ENCODE results near the gene KLK3. TPM values are rescaled to one million over a fixed set of nuclear protein-coding genes. Genes with fewer than 3 reads are reported as not detected.

The KLK3 gene
- total and polyA plus RNA-seq, 2 experiments from 2014 or later, result 0.19 TPM; not detected in 1

DNA sequence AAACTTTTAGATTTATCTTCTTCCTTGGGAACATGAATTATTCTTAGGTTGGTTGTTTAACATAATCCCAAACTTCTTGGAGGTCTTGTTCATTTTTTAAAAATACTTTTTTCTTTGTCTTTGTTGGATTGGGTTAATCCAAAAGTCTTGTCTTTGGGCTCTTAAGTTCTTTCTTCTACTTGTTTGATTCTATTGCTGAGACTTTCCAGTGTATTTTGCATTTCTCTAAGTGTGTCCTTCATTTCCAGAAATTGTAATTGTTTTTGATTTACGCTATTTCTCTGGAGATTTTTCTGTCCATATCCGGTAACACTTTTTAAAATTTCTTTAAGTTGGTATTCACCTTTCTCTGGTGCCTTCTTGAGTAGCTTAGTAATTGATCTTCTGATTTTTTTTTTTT is 11.5 kb upstream of the KLK3 start:
- H3K36me3 Mint-ChIP-seq (ENCODE audit: low read depth), result peaks cover 8% of the 10 kb centered on the region; the same call in 2 of the 3 replicates
- ATAC-seq, result no peak
- Histone ChIP-seq H3K36me3 (ENCODE audit: insufficient read depth) (no peaks in the 10 kb centered on the region), H3K4me3 (no peak overlapping the region), H3F3A (replicated peaks; ENCODE audit: low read depth) (no peaks in the 10 kb centered on the region), H3K4me1 (ENCODE audit: insufficient read depth) (peaks cover 3% of the 10 kb centered on the region; the same call in 1 of the 2 replicates), H3K9me2 (ENCODE audit: insufficient read depth) (no peaks in the 10 kb centered on the region), H3K4me2 (no peak overlapping the region), H3K27ac (ENCODE audit: low read depth) (no peak overlapping the region), H4K20me1 (replicated peaks; ENCODE audit: insufficient read depth) (no peaks in the 10 kb centered on the region), H3K27me3 (ENCODE audit: insufficient read depth) (peaks cover 8% of the 10 kb centered on the region; the same call in 1 of the 2 replicates), H3K79me2 (replicated peaks; ENCODE audit: insufficient read depth) (no peaks in the 10 kb centered on the region), H2AFZ (no peak overlapping the region)
- peaks cover 6% of the 10 kb centered on the region for H3K27me3 Mint-ChIP-seq (ENCODE audit: insufficient read depth, low read depth, poor library complexity)
- peaks cover 2% of the 10 kb centered on the region; the same call in 2 of the 3 replicates for H3K4me1 Mint-ChIP-seq
- peaks cover 57% of the 10 kb centered on the region for H3K9me3 Mint-ChIP-seq
- no peak for DNase-seq (ENCODE audit: low spot score)
- H3K27ac Mint-ChIP-seq, result no peak overlapping the region
- no peak for TF ChIP-seq CREB1 (CRISPR knock-in tag; IDR thresholded peaks at IDR 0.05; ENCODE audit: low read depth)
- TF ChIP-seq EZH2 (IDR thresholded peaks at IDR 0.05; ENCODE audit: low read depth, unreplicated experiment), result no peak
- TF ChIP-seq NANOG (IDR thresholded peaks at IDR 0.05; ENCODE audit: borderline replicate concordance), result no peak
- no peak for TF ChIP-seq JUNB (IDR thresholded peaks at IDR 0.05; ENCODE audit: unreplicated experiment)
- no peak for TF ChIP-seq EZH2phosphoT487 (IDR thresholded peaks at IDR 0.05; ENCODE audit: unreplicated experiment)
- TF ChIP-seq, protein P1, sequence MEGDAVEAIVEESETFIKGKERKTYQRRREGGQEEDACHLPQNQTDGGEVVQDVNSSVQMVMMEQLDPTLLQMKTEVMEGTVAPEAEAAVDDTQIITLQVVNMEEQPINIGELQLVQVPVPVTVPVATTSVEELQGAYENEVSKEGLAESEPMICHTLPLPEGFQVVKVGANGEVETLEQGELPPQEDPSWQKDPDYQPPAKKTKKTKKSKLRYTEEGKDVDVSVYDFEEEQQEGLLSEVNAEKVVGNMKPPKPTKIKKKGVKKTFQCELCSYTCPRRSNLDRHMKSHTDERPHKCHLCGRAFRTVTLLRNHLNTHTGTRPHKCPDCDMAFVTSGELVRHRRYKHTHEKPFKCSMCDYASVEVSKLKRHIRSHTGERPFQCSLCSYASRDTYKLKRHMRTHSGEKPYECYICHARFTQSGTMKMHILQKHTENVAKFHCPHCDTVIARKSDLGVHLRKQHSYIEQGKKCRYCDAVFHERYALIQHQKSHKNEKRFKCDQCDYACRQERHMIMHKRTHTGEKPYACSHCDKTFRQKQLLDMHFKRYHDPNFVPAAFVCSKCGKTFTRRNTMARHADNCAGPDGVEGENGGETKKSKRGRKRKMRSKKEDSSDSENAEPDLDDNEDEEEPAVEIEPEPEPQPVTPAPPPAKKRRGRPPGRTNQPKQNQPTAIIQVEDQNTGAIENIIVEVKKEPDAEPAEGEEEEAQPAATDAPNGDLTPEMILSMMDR (conservative IDR thresholded peaks at IDR 0.05; ENCODE audit: low read depth in 2 of 2), result no peak
- TF ChIP-seq, protein P2, sequence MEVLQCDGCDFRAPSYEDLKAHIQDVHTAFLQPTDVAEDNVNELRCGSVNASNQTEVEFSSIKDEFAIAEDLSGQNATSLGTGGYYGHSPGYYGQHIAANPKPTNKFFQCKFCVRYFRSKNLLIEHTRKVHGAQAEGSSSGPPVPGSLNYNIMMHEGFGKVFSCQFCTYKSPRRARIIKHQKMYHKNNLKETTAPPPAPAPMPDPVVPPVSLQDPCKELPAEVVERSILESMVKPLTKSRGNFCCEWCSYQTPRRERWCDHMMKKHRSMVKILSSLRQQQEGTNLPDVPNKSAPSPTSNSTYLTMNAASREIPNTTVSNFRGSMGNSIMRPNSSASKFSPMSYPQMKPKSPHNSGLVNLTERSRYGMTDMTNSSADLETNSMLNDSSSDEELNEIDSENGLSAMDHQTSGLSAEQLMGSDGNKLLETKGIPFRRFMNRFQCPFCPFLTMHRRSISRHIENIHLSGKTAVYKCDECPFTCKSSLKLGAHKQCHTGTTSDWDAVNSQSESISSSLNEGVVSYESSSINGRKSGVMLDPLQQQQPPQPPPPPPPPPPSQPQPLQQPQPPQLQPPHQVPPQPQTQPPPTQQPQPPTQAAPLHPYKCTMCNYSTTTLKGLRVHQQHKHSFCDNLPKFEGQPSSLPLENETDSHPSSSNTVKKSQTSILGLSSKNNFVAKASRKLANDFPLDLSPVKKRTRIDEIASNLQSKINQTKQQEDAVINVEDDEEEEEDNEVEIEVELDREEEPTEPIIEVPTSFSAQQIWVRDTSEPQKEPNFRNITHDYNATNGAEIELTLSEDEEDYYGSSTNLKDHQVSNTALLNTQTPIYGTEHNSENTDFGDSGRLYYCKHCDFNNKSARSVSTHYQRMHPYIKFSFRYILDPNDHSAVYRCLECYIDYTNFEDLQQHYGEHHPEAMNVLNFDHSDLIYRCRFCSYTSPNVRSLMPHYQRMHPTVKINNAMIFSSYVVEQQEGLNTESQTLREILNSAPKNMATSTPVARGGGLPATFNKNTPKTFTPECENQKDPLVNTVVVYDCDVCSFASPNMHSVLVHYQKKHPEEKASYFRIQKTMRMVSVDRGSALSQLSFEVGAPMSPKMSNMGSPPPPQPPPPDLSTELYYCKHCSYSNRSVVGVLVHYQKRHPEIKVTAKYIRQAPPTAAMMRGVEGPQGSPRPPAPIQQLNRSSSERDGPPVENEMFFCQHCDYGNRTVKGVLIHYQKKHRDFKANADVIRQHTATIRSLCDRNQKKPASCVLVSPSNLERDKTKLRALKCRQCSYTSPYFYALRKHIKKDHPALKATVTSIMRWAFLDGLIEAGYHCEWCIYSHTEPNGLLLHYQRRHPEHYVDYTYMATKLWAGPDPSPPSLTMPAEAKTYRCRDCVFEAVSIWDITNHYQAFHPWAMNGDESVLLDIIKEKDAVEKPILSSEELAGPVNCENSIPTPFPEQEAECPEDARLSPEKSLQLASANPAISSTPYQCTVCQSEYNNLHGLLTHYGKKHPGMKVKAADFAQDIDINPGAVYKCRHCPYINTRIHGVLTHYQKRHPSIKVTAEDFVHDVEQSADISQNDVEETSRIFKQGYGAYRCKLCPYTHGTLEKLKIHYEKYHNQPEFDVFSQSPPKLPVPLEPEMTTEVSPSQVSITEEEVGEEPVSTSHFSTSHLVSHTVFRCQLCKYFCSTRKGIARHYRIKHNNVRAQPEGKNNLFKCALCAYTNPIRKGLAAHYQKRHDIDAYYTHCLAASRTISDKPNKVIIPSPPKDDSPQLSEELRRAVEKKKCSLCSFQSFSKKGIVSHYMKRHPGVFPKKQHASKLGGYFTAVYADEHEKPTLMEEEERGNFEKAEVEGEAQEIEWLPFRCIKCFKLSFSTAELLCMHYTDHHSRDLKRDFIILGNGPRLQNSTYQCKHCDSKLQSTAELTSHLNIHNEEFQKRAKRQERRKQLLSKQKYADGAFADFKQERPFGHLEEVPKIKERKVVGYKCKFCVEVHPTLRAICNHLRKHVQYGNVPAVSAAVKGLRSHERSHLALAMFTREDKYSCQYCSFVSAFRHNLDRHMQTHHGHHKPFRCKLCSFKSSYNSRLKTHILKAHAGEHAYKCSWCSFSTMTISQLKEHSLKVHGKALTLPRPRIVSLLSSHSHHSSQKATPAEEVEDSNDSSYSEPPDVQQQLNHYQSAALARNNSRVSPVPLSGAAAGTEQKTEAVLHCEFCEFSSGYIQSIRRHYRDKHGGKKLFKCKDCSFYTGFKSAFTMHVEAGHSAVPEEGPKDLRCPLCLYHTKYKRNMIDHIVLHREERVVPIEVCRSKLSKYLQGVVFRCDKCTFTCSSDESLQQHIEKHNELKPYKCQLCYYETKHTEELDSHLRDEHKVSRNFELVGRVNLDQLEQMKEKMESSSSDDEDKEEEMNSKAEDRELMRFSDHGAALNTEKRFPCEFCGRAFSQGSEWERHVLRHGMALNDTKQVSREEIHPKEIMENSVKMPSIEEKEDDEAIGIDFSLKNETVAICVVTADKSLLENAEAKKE (CRISPR knock-in tag; IDR thresholded peaks at IDR 0.05), result no peak
- TF ChIP-seq, protein P3, sequence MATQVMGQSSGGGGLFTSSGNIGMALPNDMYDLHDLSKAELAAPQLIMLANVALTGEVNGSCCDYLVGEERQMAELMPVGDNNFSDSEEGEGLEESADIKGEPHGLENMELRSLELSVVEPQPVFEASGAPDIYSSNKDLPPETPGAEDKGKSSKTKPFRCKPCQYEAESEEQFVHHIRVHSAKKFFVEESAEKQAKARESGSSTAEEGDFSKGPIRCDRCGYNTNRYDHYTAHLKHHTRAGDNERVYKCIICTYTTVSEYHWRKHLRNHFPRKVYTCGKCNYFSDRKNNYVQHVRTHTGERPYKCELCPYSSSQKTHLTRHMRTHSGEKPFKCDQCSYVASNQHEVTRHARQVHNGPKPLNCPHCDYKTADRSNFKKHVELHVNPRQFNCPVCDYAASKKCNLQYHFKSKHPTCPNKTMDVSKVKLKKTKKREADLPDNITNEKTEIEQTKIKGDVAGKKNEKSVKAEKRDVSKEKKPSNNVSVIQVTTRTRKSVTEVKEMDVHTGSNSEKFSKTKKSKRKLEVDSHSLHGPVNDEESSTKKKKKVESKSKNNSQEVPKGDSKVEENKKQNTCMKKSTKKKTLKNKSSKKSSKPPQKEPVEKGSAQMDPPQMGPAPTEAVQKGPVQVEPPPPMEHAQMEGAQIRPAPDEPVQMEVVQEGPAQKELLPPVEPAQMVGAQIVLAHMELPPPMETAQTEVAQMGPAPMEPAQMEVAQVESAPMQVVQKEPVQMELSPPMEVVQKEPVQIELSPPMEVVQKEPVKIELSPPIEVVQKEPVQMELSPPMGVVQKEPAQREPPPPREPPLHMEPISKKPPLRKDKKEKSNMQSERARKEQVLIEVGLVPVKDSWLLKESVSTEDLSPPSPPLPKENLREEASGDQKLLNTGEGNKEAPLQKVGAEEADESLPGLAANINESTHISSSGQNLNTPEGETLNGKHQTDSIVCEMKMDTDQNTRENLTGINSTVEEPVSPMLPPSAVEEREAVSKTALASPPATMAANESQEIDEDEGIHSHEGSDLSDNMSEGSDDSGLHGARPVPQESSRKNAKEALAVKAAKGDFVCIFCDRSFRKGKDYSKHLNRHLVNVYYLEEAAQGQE (IDR thresholded peaks at IDR 0.05; ENCODE audit: unreplicated experiment), result no peak
- TF ChIP-seq POLR2AphosphoS5 (IDR thresholded peaks at IDR 0.05; ENCODE audit: low read depth), result no peak
- TF ChIP-seq ZNF114 (CRISPR knock-in tag; IDR thresholded peaks at IDR 0.05), result no peak
- no peak for TF ChIP-seq STAT1 (IDR thresholded peaks at IDR 0.05; ENCODE audit: unreplicated experiment)
- TF ChIP-seq ZNF331 (CRISPR knock-in tag; IDR thresholded peaks at IDR 0.05; ENCODE audit: low read depth), result no peak
- TF ChIP-seq, protein P4, sequence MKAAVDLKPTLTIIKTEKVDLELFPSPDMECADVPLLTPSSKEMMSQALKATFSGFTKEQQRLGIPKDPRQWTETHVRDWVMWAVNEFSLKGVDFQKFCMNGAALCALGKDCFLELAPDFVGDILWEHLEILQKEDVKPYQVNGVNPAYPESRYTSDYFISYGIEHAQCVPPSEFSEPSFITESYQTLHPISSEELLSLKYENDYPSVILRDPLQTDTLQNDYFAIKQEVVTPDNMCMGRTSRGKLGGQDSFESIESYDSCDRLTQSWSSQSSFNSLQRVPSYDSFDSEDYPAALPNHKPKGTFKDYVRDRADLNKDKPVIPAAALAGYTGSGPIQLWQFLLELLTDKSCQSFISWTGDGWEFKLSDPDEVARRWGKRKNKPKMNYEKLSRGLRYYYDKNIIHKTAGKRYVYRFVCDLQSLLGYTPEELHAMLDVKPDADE (IDR thresholded peaks at IDR 0.05), result no peak
- no peak overlapping the region for H3K4me3 Mint-ChIP-seq

All from GM23338 (cell line).